GM12892 (cell line): ENCODE results near the gene TIE1.

ENCODE experiments used
- POLR2A ChIP-seq: IDR thresholded peaks from 2 replicates; pipeline ENCODE4 v1.6.1; 2011; ENCODE audit warnings: low read depth, low read length, control low read depth
- POLR2AphosphoS5 ChIP-seq: IDR thresholded peaks from 2 replicates; pipeline ENCODE4 v1.6.1; 2011; ENCODE audit warnings: low read depth, low read length, control low read depth
- TAF1 ChIP-seq: IDR thresholded peaks from 2 replicates; pipeline ENCODE4 v1.6.1; 2011; ENCODE audit warnings: low read depth, mild to moderate bottlenecking, control low read depth, low read length, borderline replicate concordance

DNA sequence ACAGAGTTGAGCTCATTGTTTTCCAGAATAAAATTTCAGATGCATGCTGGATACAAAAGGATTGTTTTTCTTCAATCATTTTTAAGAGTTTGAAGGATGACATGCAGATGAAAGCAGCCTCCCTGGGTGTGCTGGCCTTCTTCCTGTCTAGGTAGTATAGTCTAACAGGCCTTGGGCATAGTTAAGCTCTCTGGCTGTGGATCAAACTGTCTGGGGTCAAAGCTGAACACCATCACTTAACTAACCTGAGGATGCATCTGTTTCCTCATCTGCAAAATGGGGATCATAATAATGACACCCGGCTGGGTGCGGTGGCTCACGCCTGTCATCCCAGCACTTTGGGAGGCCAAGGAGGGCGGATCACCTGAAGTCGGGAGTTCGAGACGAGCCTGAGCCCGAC is 6.0 kb upstream of the TIE1 start:
- no peak for TF ChIP-seq POLR2A
- no peak for TF ChIP-seq TAF1
- TF ChIP-seq POLR2AphosphoS5, result no peak
